ENCODE results near the gene FAR2.

GRCh38 chr12:29116414-29116813 lies 32.7 kb upstream of the FAR2 start:
- no peak for TF ChIP-seq CTCF (IDR thresholded peaks at IDR 0.05; ENCODE audit: low read length)
- TF ChIP-seq EZH2 (IDR thresholded peaks at IDR 0.05; ENCODE audit: borderline replicate concordance, low read length) = no peak
